Activated naive CD4-positive, alpha-beta T cell treated with anti-CD3 and anti-CD28 coated beads, Interleukin-2, amount 50 U/mL, for 24 hours (primary cell): Measurements from ENCODE around the gene TCERG1L.
"Not testable (repeated sequence)": the region's sequence is repeated elsewhere in the genome, so short reads cannot be mapped to it uniquely, and the experiment has no call there.

ENCODE experiments used
- H3K27ac Mint-ChIP-seq: one replicate; pipeline ENCODE4 v1.8.0; 2021; ENCODE audit warnings: mild to moderate bottlenecking, mixed read lengths
- H3K27me3 Mint-ChIP-seq: one replicate; pipeline ENCODE4 v1.8.0; 2021; ENCODE audit warnings: mixed read lengths
- H3K36me3 Mint-ChIP-seq: one replicate; pipeline ENCODE4 v1.8.0; 2021; ENCODE audit warnings: mixed read lengths
- H3K4me1 Mint-ChIP-seq: one replicate; pipeline ENCODE4 v1.8.0; 2021; ENCODE audit warnings: mixed read lengths
- H3K4me3 Mint-ChIP-seq: one replicate; pipeline ENCODE4 v1.8.0; 2021; ENCODE audit warnings: mild to moderate bottlenecking, mixed read lengths
- H3K9me3 Mint-ChIP-seq: one replicate; pipeline ENCODE4 v1.8.0; 2021; ENCODE audit warnings: mixed read lengths

Gene TCERG1L

GRCh38 chr10:131234606-131235005 is 76.9 kb downstream of the TCERG1L start:
- H3K27me3 Mint-ChIP-seq = not testable (repeated sequence)

GRCh38 chr10:131233611-131234258 is 77.8 kb downstream of the TCERG1L start:
- Mint-ChIP-seq H3K27me3 (no peaks in the 10 kb centered on the region), H3K9me3 (no peaks in the 10 kb centered on the region), H3K4me3 (no peak overlapping the region), H3K27ac (no peak overlapping the region), H3K36me3 (no peaks in the 10 kb centered on the region), H3K4me1 (no peaks in the 10 kb centered on the region)

More at GRCh38 chr10:131234606-131235005, 76.9 kb downstream of the TCERG1L start:
- not testable (repeated sequence) for H3K27ac Mint-ChIP-seq, H3K4me1 Mint-ChIP-seq, H3K4me3 Mint-ChIP-seq, H3K9me3 Mint-ChIP-seq, H3K36me3 Mint-ChIP-seq

- H3K4me3 Mint-ChIP-seq = no peak overlapping the region
- H3K27me3 Mint-ChIP-seq = no peaks in the 10 kb centered on the region
- H3K4me1 Mint-ChIP-seq = no peaks in the 10 kb centered on the region
- no peak overlapping the region for H3K27ac Mint-ChIP-seq
- no peaks in the 10 kb centered on the region for H3K36me3 Mint-ChIP-seq
- no peaks in the 10 kb centered on the region for H3K9me3 Mint-ChIP-seq
Measured at GRCh38 chr10:131231965-131232541, 79.5 kb downstream of the TCERG1L start.

- Mint-ChIP-seq H3K4me3 (no peak overlapping the region), H3K4me1 (no peaks in the 10 kb centered on the region), H3K27me3 (no peaks in the 10 kb centered on the region), H3K36me3 (no peaks in the 10 kb centered on the region), H3K27ac (no peak overlapping the region), H3K9me3 (no peaks in the 10 kb centered on the region)
Measured at GRCh38 chr10:131231323-131231964, 80.1 kb downstream of the TCERG1L start.

GRCh38 chr10:131230641-131231322 is 80.7 kb downstream of the TCERG1L start:
- Mint-ChIP-seq H3K4me3 (no peak overlapping the region), H3K4me1 (no peaks in the 10 kb centered on the region), H3K36me3 (no peaks in the 10 kb centered on the region), H3K27ac (no peak overlapping the region), H3K27me3 (no peaks in the 10 kb centered on the region), H3K9me3 (no peaks in the 10 kb centered on the region)

- H3K36me3 Mint-ChIP-seq = no peaks in the 10 kb centered on the region
- no peaks in the 10 kb centered on the region for H3K4me1 Mint-ChIP-seq
- no peaks in the 10 kb centered on the region for H3K27me3 Mint-ChIP-seq
- H3K27ac Mint-ChIP-seq = no peak overlapping the region
- no peak overlapping the region for H3K4me3 Mint-ChIP-seq
- H3K9me3 Mint-ChIP-seq = no peaks in the 10 kb centered on the region
Measured at GRCh38 chr10:131230166-131230565, 81.4 kb downstream of the TCERG1L start.

GRCh38 chr10:131227163-131227740 is 84.3 kb downstream of the TCERG1L start:
- no peaks in the 10 kb centered on the region for H3K36me3 Mint-ChIP-seq
- H3K9me3 Mint-ChIP-seq = no peaks in the 10 kb centered on the region
- no peak overlapping the region for H3K27ac Mint-ChIP-seq
- no peak overlapping the region for H3K4me3 Mint-ChIP-seq
- no peaks in the 10 kb centered on the region for H3K27me3 Mint-ChIP-seq
- no peaks in the 10 kb centered on the region for H3K4me1 Mint-ChIP-seq

GRCh38 chr10:131226446-131227162 is 84.9 kb downstream of the TCERG1L start:
- no peaks in the 10 kb centered on the region for H3K36me3 Mint-ChIP-seq
- H3K9me3 Mint-ChIP-seq = no peaks in the 10 kb centered on the region
- H3K4me3 Mint-ChIP-seq = no peak overlapping the region
- H3K27ac Mint-ChIP-seq = no peak overlapping the region
- H3K4me1 Mint-ChIP-seq = no peaks in the 10 kb centered on the region
- H3K27me3 Mint-ChIP-seq = no peaks in the 10 kb centered on the region

- Mint-ChIP-seq H3K4me3 (no peak overlapping the region), H3K27ac (no peak overlapping the region), H3K36me3 (no peaks in the 10 kb centered on the region), H3K27me3 (no peaks in the 10 kb centered on the region), H3K9me3 (no peaks in the 10 kb centered on the region), H3K4me1 (no peaks in the 10 kb centered on the region)
Measured at GRCh38 chr10:131224106-131224505, 87.4 kb downstream of the TCERG1L start.

GRCh38 chr10:131223422-131223821 is 88.1 kb downstream of the TCERG1L start:
- H3K4me1 Mint-ChIP-seq = no peaks in the 10 kb centered on the region
- no peak overlapping the region for H3K27ac Mint-ChIP-seq
- no peaks in the 10 kb centered on the region for H3K9me3 Mint-ChIP-seq
- H3K36me3 Mint-ChIP-seq = no peaks in the 10 kb centered on the region
- no peak overlapping the region for H3K4me3 Mint-ChIP-seq
- H3K27me3 Mint-ChIP-seq = no peaks in the 10 kb centered on the region

GRCh38 chr10:131222986-131223385 is 88.5 kb downstream of the TCERG1L start:
- H3K4me3 Mint-ChIP-seq = no peak overlapping the region
- no peaks in the 10 kb centered on the region for H3K9me3 Mint-ChIP-seq
- no peaks in the 10 kb centered on the region for H3K4me1 Mint-ChIP-seq
- no peak overlapping the region for H3K27ac Mint-ChIP-seq
- H3K36me3 Mint-ChIP-seq = no peaks in the 10 kb centered on the region
- no peaks in the 10 kb centered on the region for H3K27me3 Mint-ChIP-seq

- no peaks in the 10 kb centered on the region for H3K9me3 Mint-ChIP-seq
- no peaks in the 10 kb centered on the region for H3K27me3 Mint-ChIP-seq
Measured at GRCh38 chr10:131221632-131222277, 89.8 kb downstream of the TCERG1L start.

GRCh38 chr10:131220601-131221171 is 90.8 kb downstream of the TCERG1L start:
- Mint-ChIP-seq H3K9me3 (no peaks in the 10 kb centered on the region), H3K27ac (no peak overlapping the region), H3K36me3 (no peaks in the 10 kb centered on the region), H3K4me3 (no peak overlapping the region), H3K27me3 (no peaks in the 10 kb centered on the region), H3K4me1 (no peaks in the 10 kb centered on the region)

More at GRCh38 chr10:131221632-131222277, 89.8 kb downstream of the TCERG1L start:
- H3K4me1 Mint-ChIP-seq = no peaks in the 10 kb centered on the region
- no peak overlapping the region for H3K4me3 Mint-ChIP-seq
- H3K36me3 Mint-ChIP-seq = no peaks in the 10 kb centered on the region
- H3K27ac Mint-ChIP-seq = no peak overlapping the region

- no peak overlapping the region for H3K27ac Mint-ChIP-seq
- H3K36me3 Mint-ChIP-seq = no peaks in the 10 kb centered on the region
- H3K4me1 Mint-ChIP-seq = no peaks in the 10 kb centered on the region
- H3K27me3 Mint-ChIP-seq = no peaks in the 10 kb centered on the region
- no peak overlapping the region for H3K4me3 Mint-ChIP-seq
- no peaks in the 10 kb centered on the region for H3K9me3 Mint-ChIP-seq
Measured at GRCh38 chr10:131219955-131220489, 91.5 kb downstream of the TCERG1L start.
